GM19452 (cell line): ENCODE data around the gene HOXA2.

ENCODE experiments used
- ATAC-seq: cut with Tn5 transposase; IDR thresholded peaks from one replicate; pipeline ENCODE4 v1.9.1; 2021; ENCODE audit not compliant: unreplicated experiment

Gene HOXA2

GRCh38 chr7:27080844-27081436 lies 21.5 kb downstream of the HOXA2 start:
- ATAC-seq, result no peak

- peak; percentile 62 for ATAC-seq
Observed at GRCh38 chr7:27079234-27079975, 23.1 kb downstream of the HOXA2 start.

GRCh38 chr7:27078616-27079233 lies 23.8 kb downstream of the HOXA2 start:
- ATAC-seq, result no peak

- ATAC-seq, result no peak
Observed at GRCh38 chr7:27073076-27073475, 29.4 kb downstream of the HOXA2 start.

- no peak for ATAC-seq
Observed at GRCh38 chr7:27071622-27072390, 30.7 kb downstream of the HOXA2 start.

GRCh38 chr7:27068259-27068658 lies 34.2 kb downstream of the HOXA2 start:
- no peak for ATAC-seq

- no peak for ATAC-seq
Observed at GRCh38 chr7:27066148-27066547, 36.3 kb downstream of the HOXA2 start.

- no peak for ATAC-seq
Observed at GRCh38 chr7:27065709-27066108, 36.8 kb downstream of the HOXA2 start.

- ATAC-seq, result no peak
Observed at GRCh38 chr7:27064661-27065060, 37.8 kb downstream of the HOXA2 start.

- no peak for ATAC-seq
Observed at GRCh38 chr7:27064159-27064558, 38.3 kb downstream of the HOXA2 start.

- ATAC-seq, result no peak
Observed at GRCh38 chr7:27062946-27063345, 39.5 kb downstream of the HOXA2 start.

GRCh38 chr7:27053153-27053552 lies 49.3 kb downstream of the HOXA2 start:
- no peak for ATAC-seq

- ATAC-seq, result no peak
Observed at GRCh38 chr7:27051451-27051850, 51.0 kb downstream of the HOXA2 start.
